Fibroblast of pulmonary artery (primary cell): ENCODE measurements around the gene ERC2.

ENCODE experiments used
- DNase-seq: peaks from one replicate; pipeline ENCODE4 v3.0.0-alpha.2; 2010; ENCODE audit warnings: low read depth
- H3K4me3 ChIP-seq: replicated peaks from 2 replicates; pipeline ENCODE4 v1.5.1; 2011; ENCODE audit warnings: low read depth, mild to moderate bottlenecking, control low read depth, low read length, moderate library complexity
- CTCF ChIP-seq: IDR thresholded peaks from 2 replicates; pipeline ENCODE4 v1.5.1; 2011; ENCODE audit warnings: mild to moderate bottlenecking, control low read depth, low read length, inconsistent platforms; ENCODE audit errors: missing control alignments

ERC2 gene

DNA sequence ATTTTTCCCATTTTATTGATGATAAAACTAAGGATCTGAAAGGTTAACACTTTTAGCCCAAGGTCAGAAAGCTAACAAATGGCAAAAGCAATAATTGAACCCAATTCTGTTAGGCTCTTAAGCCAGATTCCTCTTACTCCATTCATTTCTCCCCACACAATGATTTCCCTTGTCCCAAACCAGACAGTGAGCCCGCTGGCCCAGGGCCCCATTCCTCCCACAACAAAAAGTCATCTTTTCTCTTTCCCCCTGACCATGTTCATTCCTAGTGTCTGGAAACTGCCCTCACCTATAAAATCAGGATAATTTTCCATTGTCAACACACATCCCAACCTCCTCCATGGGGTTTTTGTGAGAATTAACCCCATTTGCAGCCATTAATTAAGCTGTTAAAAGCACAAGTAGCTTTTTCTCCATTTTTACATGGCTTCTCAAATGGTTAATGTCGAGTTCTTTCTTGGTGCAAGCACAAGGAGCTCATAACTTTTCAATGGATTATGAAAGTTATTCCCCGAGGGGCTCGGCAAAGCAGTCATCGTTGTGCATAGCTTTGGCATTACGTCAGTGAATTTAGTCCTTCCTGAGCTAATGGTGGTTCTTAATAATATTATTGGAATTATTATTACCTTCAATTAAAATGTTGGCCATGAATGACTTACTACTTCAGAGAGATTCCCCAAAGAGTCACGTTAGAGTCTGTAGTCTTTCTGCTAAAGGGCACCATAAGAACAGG lies 830.2 kb downstream of the ERC2 start:
- no peak overlapping the region for H3K4me3 ChIP-seq
- DNase-seq = no peak
- TF ChIP-seq CTCF = no peak

- no peak for DNase-seq
- no peak for TF ChIP-seq CTCF
- H3K4me3 ChIP-seq = no peak overlapping the region
Measured at GRCh38 chr3:55636300-55637195, 831.7 kb downstream of the ERC2 start.

GRCh38 chr3:55634345-55634744 lies 833.9 kb downstream of the ERC2 start:
- no peak overlapping the region for H3K4me3 ChIP-seq
- DNase-seq = no peak
- no peak for TF ChIP-seq CTCF

DNA sequence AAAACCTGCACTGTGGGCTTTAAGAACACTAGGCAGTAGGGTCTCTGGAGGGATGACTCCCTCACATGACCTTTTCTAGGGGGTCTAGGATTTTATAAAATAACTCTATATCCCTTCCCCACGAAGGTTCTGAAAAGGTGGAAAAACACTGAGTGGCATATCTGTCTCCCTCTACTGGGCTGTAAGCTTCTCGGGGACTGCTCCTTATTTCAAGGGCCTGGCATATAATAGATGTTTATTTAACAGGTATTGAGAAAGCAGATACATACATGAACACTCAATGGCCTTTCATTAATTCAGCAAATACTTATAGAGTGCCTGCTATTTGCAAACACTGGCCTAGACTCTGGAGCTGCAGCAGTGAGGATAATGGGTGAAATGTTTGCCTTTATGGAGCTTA lies 834.9 kb downstream of the ERC2 start:
- TF ChIP-seq CTCF = no peak
- H3K4me3 ChIP-seq = no peak overlapping the region
- DNase-seq = no peak

DNA sequence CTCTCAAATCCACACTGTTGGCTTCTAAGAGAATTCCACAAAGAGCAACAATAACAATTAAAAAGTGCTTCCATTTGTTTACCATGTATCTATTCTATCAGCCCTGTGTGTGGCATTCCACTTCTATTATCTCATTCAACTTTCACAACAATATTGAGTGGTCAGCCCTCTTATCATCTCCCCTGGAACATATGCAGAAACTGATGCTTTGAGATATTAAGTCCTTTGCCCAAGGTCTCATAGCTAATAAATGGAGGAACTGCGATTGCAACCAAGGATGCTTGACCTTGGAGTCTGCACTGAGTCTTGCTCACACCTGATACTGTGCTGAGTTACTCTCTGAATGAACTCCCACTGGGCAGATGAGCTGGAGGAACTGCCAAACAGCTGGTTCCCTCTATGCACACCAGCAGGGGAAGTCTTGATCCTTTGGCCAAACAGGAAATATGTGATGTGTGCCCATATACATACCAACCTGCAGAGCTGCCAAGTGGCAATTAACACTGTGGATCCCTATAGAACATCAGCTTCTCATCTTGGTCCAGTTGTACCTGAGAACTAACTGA lies 836.4 kb downstream of the ERC2 start:
- DNase-seq = no peak
- no peak overlapping the region for H3K4me3 ChIP-seq
- TF ChIP-seq CTCF = no peak

- TF ChIP-seq CTCF = no peak
- DNase-seq = no peak
- no peak overlapping the region for H3K4me3 ChIP-seq
Measured at GRCh38 chr3:55630921-55631299, 837.4 kb downstream of the ERC2 start.
